ENCODE measurements around the gene SLC30A2. TPM values are rescaled to one million over a fixed set of nuclear protein-coding genes. Genes with fewer than 3 reads are reported as not detected.

Gene SLC30A2
- total and polyA plus RNA-seq, 9 of the 15 experiments (the other 6 are each of a cell fraction or from before 2014, with no cell fraction given) = 0.01 to 0.18 (median 0.06) TPM; not detected in 3

DNA sequence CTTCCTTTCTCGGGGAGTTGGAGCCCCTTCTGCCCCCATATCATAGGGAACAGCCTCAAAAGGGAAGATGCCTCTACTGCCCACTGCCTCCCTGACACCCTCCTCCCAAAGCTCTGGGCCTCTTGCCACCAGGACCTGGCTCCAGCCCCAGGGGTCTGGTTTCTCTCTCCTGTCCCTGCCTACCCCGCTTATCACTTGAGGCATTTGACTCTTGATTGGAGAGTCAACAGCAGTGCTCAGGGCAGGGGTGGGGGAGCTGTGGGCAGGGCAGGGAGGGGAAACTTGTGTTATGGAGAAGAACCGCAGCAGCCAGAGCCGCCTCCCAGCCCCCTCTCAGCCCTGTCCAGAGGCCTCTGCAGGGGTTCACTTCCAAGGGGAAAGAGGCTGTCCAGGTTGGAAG, 20.9 kb upstream of the SLC30A2 start (continued):
- TF ChIP-seq ZKSCAN8 (CRISPR knock-in tag; IDR thresholded peaks at IDR 0.05) (no peak), ZNF24 (IDR thresholded peaks at IDR 0.05) (no peak), ZBTB2 (IDR thresholded peaks at IDR 0.05) (no peak), ZNF217 (CRISPR knock-in tag; IDR thresholded peaks at IDR 0.05) (no peak), TOE1 (IDR thresholded peaks at IDR 0.05; ENCODE audit: borderline replicate concordance) (no peak), TOE1 (CRISPR knock-in tag; IDR thresholded peaks at IDR 0.05; ENCODE audit: borderline replicate concordance, low read depth) (no peak), EZH2 (IDR thresholded peaks at IDR 0.05; ENCODE audit: borderline replicate concordance, low read depth, low read length) (no peak), ZNF124 (CRISPR knock-in tag; IDR thresholded peaks at IDR 0.05) (no peak), NEUROD1 (IDR thresholded peaks at IDR 0.05; ENCODE audit: borderline replicate concordance, low read depth, low read length, partially characterized antibody) (no peak), VEZF1 (CRISPR knock-in tag; IDR thresholded peaks at IDR 0.05) (peak; percentile 57; the same call in 1 of the 2 replicates), CEBPB (tag; IDR thresholded peaks at IDR 0.05) (no peak), KDM1A (IDR thresholded peaks at IDR 0.05) (no peak), DMBX1 (CRISPR knock-in tag; IDR thresholded peaks at IDR 0.05; ENCODE audit: borderline replicate concordance) (0 out of 2 replicates have a peak, but pooled peaks have one; percentile 6), DACH1 (IDR thresholded peaks at IDR 0.05; ENCODE audit: partially characterized antibody) (no peak), ZNF586 (CRISPR knock-in tag; conservative IDR thresholded peaks at IDR 0.05) (no peak), ZNF280A (IDR thresholded peaks at IDR 0.05; ENCODE audit: low read depth, partially characterized antibody) (no peak)
- TF ChIP-seq, protein P1, sequence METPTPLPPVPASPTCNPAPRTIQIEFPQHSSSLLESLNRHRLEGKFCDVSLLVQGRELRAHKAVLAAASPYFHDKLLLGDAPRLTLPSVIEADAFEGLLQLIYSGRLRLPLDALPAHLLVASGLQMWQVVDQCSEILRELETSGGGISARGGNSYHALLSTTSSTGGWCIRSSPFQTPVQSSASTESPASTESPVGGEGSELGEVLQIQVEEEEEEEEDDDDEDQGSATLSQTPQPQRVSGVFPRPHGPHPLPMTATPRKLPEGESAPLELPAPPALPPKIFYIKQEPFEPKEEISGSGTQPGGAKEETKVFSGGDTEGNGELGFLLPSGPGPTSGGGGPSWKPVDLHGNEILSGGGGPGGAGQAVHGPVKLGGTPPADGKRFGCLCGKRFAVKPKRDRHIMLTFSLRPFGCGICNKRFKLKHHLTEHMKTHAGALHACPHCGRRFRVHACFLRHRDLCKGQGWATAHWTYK (CRISPR knock-in tag; IDR thresholded peaks at IDR 0.05) = no peak
